Measurements from ENCODE around the gene FGD6. TPM values are rescaled to one million over a fixed set of nuclear protein-coding genes. Genes with fewer than 3 reads are reported as not detected.

The FGD6 gene
- total RNA-seq, 1 experiment from 2014 or later, result 23.5 TPM

DNA sequence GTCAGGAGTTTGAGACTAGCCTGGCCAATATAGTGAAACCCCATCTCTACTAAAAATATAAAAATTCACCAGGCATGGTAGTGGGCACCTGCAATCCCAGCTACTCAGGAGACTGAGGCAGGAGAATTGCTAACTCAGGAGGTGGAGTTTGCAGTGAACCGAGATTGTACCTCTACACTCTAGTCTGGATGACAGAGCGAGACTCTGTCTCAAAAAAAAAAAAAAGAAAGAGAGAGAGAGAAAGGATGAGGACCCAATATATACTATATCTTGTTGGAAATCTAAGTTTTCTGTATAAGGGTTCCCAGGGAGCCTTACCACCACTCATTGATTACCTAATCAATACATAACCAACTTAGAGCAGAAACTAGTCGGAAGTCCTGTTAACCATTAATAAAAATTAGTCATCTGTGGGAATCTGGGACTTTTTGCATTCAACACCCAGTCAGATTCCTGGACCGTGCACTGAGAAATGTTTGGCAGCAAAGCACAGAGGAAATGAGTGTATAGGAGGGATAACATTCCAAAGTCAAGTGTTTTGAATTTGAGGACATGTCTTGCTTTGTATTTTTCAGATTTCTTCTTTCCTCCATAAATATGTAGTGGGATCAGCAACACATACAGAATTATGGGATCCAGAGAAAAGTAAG lies 99.0 kb downstream of the FGD6 start:
- Mint-ChIP-seq H3K27ac (ENCODE audit: unreplicated experiment) (no peak overlapping the region), H3K4me1 (ENCODE audit: low read depth, unreplicated experiment) (no peaks in the 10 kb centered on the region), H3K36me3 (ENCODE audit: insufficient read depth, unreplicated experiment) (peaks cover 24% of the 10 kb centered on the region), H3K27me3 (ENCODE audit: insufficient read depth, unreplicated experiment) (no peaks in the 10 kb centered on the region), H3K4me3 (ENCODE audit: unreplicated experiment) (no peak overlapping the region), H3K9me3 (ENCODE audit: unreplicated experiment) (no peaks in the 10 kb centered on the region)
- Histone ChIP-seq H3K27me3 (replicated peaks; ENCODE audit: control insufficient read depth, insufficient read depth, low read length) (no peaks in the 10 kb centered on the region), H3K9me3 (no peaks in the 10 kb centered on the region), H3K4me3 (ENCODE audit: low read depth, low read length) (no peak overlapping the region), H3K36me3 (ENCODE audit: control insufficient read depth, insufficient read depth, low read length) (no peaks in the 10 kb centered on the region), H3K4me1 (0 out of 2 replicates have a peak, but pooled peaks cover 4% of the 10 kb centered on the region)
- TF ChIP-seq, protein P1, sequence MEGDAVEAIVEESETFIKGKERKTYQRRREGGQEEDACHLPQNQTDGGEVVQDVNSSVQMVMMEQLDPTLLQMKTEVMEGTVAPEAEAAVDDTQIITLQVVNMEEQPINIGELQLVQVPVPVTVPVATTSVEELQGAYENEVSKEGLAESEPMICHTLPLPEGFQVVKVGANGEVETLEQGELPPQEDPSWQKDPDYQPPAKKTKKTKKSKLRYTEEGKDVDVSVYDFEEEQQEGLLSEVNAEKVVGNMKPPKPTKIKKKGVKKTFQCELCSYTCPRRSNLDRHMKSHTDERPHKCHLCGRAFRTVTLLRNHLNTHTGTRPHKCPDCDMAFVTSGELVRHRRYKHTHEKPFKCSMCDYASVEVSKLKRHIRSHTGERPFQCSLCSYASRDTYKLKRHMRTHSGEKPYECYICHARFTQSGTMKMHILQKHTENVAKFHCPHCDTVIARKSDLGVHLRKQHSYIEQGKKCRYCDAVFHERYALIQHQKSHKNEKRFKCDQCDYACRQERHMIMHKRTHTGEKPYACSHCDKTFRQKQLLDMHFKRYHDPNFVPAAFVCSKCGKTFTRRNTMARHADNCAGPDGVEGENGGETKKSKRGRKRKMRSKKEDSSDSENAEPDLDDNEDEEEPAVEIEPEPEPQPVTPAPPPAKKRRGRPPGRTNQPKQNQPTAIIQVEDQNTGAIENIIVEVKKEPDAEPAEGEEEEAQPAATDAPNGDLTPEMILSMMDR (IDR thresholded peaks at IDR 0.05; ENCODE audit: insufficient read depth in 1 of 2, low read depth in 1 of 2, low read length in 1 of 2, severe bottlenecking in 1 of 2, unreplicated experiment in 1 of 2), result no peak
- ChIA-PET POLR2A (interaction anchor here (1.1 kb wide), 1 partner anchor 99 kb away, joined by 5 read pairs; the partner anchor contains the start of genes FGD6 and VEZT), CTCF (interaction anchor here (0.7 to 1.7 kb wide), 4 partner anchors 99 to 416 kb away, joined by 3 to 20 read pairs (median 14); partner anchors contain the start of gene VEZT)
- BruUV-seq (replicated peaks), result no TSS peak
- intact Hi-C loops (cut with micrococcal nuclease; ENCODE audit: unreplicated experiment), result no loop called here
- no peak for DNase-seq

DNA sequence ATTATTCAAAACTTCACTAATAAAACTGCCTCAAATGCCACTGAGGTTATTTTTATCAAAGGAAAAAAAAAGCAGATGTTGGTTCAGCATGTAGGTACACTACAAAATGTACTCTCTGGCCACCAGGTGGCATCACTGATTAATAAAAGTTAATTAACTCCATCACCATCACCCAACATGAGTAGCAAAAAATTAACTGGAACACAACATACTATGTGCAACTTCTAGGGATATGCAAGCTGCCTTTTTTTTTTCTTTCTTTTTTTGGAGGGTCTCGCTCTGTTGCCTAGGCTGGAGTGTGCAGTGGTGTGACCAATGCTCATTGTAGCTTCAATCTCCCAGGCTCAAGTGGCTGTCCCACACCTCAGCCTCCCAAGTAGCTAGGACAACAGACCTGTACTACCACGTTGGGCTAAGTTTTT lies 100.1 kb downstream of the FGD6 start:
- Mint-ChIP-seq H3K9me3 (ENCODE audit: unreplicated experiment) (no peaks in the 10 kb centered on the region), H3K27ac (ENCODE audit: unreplicated experiment) (no peak overlapping the region), H3K4me3 (ENCODE audit: unreplicated experiment) (no peak overlapping the region), H3K4me1 (ENCODE audit: low read depth, unreplicated experiment) (no peaks in the 10 kb centered on the region), H3K36me3 (ENCODE audit: insufficient read depth, unreplicated experiment) (peaks cover 25% of the 10 kb centered on the region), H3K27me3 (ENCODE audit: insufficient read depth, unreplicated experiment) (no peaks in the 10 kb centered on the region)
- POLR2A ChIA-PET, result interaction anchor here (1.1 kb wide), 1 partner anchor 100 kb away, joined by 5 read pairs; the partner anchor contains the start of genes FGD6 and VEZT
- Histone ChIP-seq H3K4me1 (0 out of 2 replicates have a peak, but pooled peaks cover 4% of the 10 kb centered on the region), H3K27me3 (replicated peaks; ENCODE audit: control insufficient read depth, insufficient read depth, low read length) (no peaks in the 10 kb centered on the region), H3K4me3 (ENCODE audit: low read depth, low read length) (no peak overlapping the region), H3K9me3 (no peaks in the 10 kb centered on the region), H3K36me3 (ENCODE audit: control insufficient read depth, insufficient read depth, low read length) (no peaks in the 10 kb centered on the region)
- intact Hi-C loops (cut with micrococcal nuclease; ENCODE audit: unreplicated experiment), result loop anchor here (1.0 kb wide), 3 partner anchors 100 to 417 kb away; partner anchors contain the start of genes FGD6 and VEZT
- no TSS peak for BruUV-seq (replicated peaks)
- CTCF ChIA-PET, result interaction anchor here (0.7 to 1.7 kb wide), 4 partner anchors 100 to 417 kb away, joined by 9 to 20 read pairs (median 14); partner anchors contain the start of gene VEZT
- TF ChIP-seq, protein P1 (IDR thresholded peaks at IDR 0.05; ENCODE audit: insufficient read depth in 1 of 2, low read depth in 1 of 2, low read length in 1 of 2, severe bottlenecking in 1 of 2, unreplicated experiment in 1 of 2), result peak; percentile 48 to 74
- DNase-seq, result peak; percentile 57 to 68

DNA sequence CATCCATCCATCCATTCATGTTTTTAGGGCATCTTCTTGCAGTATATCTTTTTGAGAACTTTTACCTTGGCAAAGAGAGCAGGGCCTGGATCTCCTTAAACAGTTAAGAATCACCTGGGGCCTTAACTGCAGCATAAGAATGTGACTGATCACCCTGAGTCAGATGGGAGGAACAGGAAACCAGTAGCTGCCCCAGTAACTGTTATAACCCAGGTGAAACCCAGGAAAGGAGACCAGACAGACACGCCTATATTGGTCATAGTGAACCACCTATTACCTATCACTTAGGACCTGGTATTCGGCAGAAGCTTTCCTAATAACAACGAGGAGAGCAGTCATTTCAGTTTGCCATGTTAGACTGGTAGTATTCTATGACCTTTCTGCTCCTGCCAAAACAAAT lies 100.5 kb downstream of the FGD6 start:
- H3K36me3 ChIP-seq (ENCODE audit: control insufficient read depth, insufficient read depth, low read length), result no peaks in the 10 kb centered on the region
- DNase-seq, result no peak
- Mint-ChIP-seq H3K9me3 (ENCODE audit: unreplicated experiment) (no peaks in the 10 kb centered on the region), H3K4me1 (ENCODE audit: low read depth, unreplicated experiment) (no peaks in the 10 kb centered on the region), H3K27ac (ENCODE audit: unreplicated experiment) (no peak overlapping the region), H3K36me3 (ENCODE audit: insufficient read depth, unreplicated experiment) (peaks cover 26% of the 10 kb centered on the region), H3K4me3 (ENCODE audit: unreplicated experiment) (no peak overlapping the region), H3K27me3 (ENCODE audit: insufficient read depth, unreplicated experiment) (no peaks in the 10 kb centered on the region)
- H3K27me3 ChIP-seq (replicated peaks; ENCODE audit: control insufficient read depth, insufficient read depth, low read length), result no peaks in the 10 kb centered on the region
- POLR2A ChIA-PET, result no interaction called here
- H3K9me3 ChIP-seq, result no peaks in the 10 kb centered on the region
- BruUV-seq (replicated peaks), result no TSS peak
- no peak overlapping the region for H3K4me3 ChIP-seq (ENCODE audit: low read depth, low read length)
- CTCF ChIA-PET, result interaction anchor here (0.6 to 1.7 kb wide), 5 partner anchors 12 to 418 kb away, joined by 3 to 20 read pairs (median 10); partner anchors contain the start of gene VEZT
- TF ChIP-seq, protein P1 (IDR thresholded peaks at IDR 0.05; ENCODE audit: insufficient read depth in 1 of 2, low read depth in 1 of 2, low read length in 1 of 2, severe bottlenecking in 1 of 2, unreplicated experiment in 1 of 2), result no peak
- 0 out of 2 replicates have a peak, but pooled peaks cover 4% of the 10 kb centered on the region for H3K4me1 ChIP-seq
- intact Hi-C loops (cut with micrococcal nuclease; ENCODE audit: unreplicated experiment), result loop anchor here (1.0 kb wide), 3 partner anchors 101 to 418 kb away; partner anchors contain the start of genes FGD6 and VEZT
